Adrenal gland (tissue), 5 donors: Measurements from ENCODE around the gene RASA3.

Experiments used
- CTCF ChIP-seq, 6 experiments: fragments of 450-650 bp in 4 of 6; fragments of 200-600 bp in 2 of 6; sonication (generic) in 1 of 6; IDR thresholded peaks; 1 replicate in 5 of 6; 2 replicates in 1 of 6; pipeline versions ENCODE4 v1.5.1 to v1.8.0; 2016 to 2021; ENCODE audit warnings: antibody characterized with exemption in 6 of 6, mild to moderate bottlenecking in 2 of 6, moderate library complexity in 1 of 6
- POLR2A ChIP-seq, 2 donors: fragments of 450-650 bp; IDR thresholded peaks; one replicate each; pipeline ENCODE4 v1.6.1; 2017; ENCODE audit warnings: antibody characterized with exemption in 2 of 2, mild to moderate bottlenecking in 2 of 2, moderate library complexity in 1 of 2
- donor health status: DM: no; HTN: no; CAD: no.

DNA sequence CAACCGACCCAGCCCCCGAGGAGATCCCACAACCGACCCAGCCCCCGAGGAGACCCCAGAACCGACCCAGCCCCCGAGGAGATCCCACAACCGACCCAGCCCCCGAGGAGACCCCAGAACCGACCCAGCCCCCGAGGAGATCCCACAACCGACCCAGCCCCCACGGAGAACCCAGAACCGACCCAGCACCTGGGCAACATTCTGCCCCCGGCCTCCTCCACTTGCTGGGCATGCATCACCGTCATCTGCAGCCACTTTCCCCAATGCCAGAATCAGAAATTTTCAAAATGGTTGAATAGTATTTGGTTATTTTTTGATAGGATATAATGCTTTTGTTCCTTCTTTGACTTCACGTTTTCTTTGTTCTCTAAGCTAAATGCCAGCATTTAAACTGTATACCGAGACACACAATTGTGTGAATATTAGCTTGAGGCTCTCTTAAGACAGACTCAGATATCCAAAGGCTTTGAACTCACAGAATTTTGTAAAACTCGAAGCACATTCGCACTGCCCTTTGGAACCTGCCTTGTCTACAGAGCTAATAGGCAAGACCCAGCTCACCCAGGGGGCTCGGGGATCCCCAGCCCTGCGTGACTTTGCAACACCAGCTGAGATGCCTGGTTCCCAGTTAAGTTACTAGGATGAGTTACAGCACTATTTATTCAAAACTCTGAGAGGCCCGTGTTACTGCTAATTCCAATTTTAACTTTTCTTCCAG, 15.5 kb upstream of the RASA3 start:
- TF ChIP-seq POLR2A (IDR thresholded peaks at IDR 0.05) (no peak), CTCF (IDR thresholded peaks at IDR 0.05) (no peak)
